ENCODE results near the gene PEAK1. TPM values are rescaled to one million over a fixed set of nuclear protein-coding genes. Genes with fewer than 3 reads are reported as not detected.

Gene PEAK1
- total RNA-seq, 1 experiment from 2014 or later: 21.2 TPM

- H3K4me2 ChIP-seq (ENCODE audit: insufficient read depth, insufficient read length, low read length): no peak overlapping the region
- H2BK15ac ChIP-seq (ENCODE audit: low read depth, low read length): no peak overlapping the region
- Mint-ChIP-seq H3K27ac (no peak overlapping the region), H3K4me1 (peaks cover 12 to 15% of the 10 kb centered on the region in 2 experiments), H3K36me3 (ENCODE audit: insufficient read depth in 1 of 3, low read depth in 3 of 3) (no peaks in the 10 kb centered on the region), H3K27me3 (ENCODE audit: low read depth) (no peaks in the 10 kb centered on the region; the same call in 1 of the 2 replicates), H3K4me3 (no peak overlapping the region), H3K9me3 (no peaks in the 10 kb centered on the region)
- WGBS (ENCODE audit: extremely low coverage, insufficient read length, low lambda C conversion rate): 100% methylated on average over 1 of the region's 1 CpG
- no peak overlapping the region for H2BK20ac ChIP-seq (ENCODE audit: low read depth, low read length, poor library complexity, severe bottlenecking)
- H3K14ac ChIP-seq (ENCODE audit: insufficient read depth, low read length): no peak overlapping the region
- H3K23ac ChIP-seq (ENCODE audit: insufficient read length, low read depth, low read length): no peak overlapping the region
- H2AK5ac ChIP-seq (ENCODE audit: insufficient read length, low read length): no peak overlapping the region
- H3K9me3 ChIP-seq (ENCODE audit: control insufficient read depth, low read depth, low read length): no peaks in the 10 kb centered on the region
- H4K8ac ChIP-seq (replicated peaks; ENCODE audit: insufficient read length, low read depth, low read length): no peak overlapping the region
- no peaks in the 10 kb centered on the region for H3K27me3 ChIP-seq (ENCODE audit: insufficient read depth, low read length)
- no peak overlapping the region for H2AFZ ChIP-seq (ENCODE audit: low read length)
- peaks cover under 1% of the 10 kb centered on the region for H3K23me2 ChIP-seq (ENCODE audit: insufficient read length, low read depth, low read length, poor library complexity, severe bottlenecking)
- no peaks in the 10 kb centered on the region for H3K4me1 ChIP-seq (ENCODE audit: insufficient read depth, low read length)
- no peak overlapping the region for H3K18ac ChIP-seq (ENCODE audit: insufficient read length, low read depth, low read length)
- H2BK12ac ChIP-seq (ENCODE audit: insufficient read length, low read depth, low read length): no peak overlapping the region
- H2BK5ac ChIP-seq (ENCODE audit: insufficient read length, low read length): no peak overlapping the region
- H3K9ac ChIP-seq (ENCODE audit: extremely low read depth, insufficient read length, low read length): no peak overlapping the region
- H3K27ac ChIP-seq (ENCODE audit: insufficient read length, low read depth, low read length): no peak overlapping the region
- no peaks in the 10 kb centered on the region for H4K20me1 ChIP-seq (ENCODE audit: control insufficient read depth, insufficient read depth, insufficient read length)
- H4K5ac ChIP-seq (ENCODE audit: insufficient read length, low read depth, low read length): no peak overlapping the region
- peaks cover 8% of the 10 kb centered on the region for H3K79me1 ChIP-seq (ENCODE audit: insufficient read depth, low read depth, low read length, poor library complexity, severe bottlenecking)
- TF ChIP-seq CTCF (conservative IDR thresholded peaks at IDR 0.05): no peak
- H3K79me2 ChIP-seq (ENCODE audit: insufficient read depth, low read length): peaks cover 10% of the 10 kb centered on the region; the same call in 1 of the 2 replicates
- no peak overlapping the region for H3K4ac ChIP-seq (ENCODE audit: low read depth, low read length)
- no peak overlapping the region for H2BK120ac ChIP-seq (ENCODE audit: low read depth, low read length, poor library complexity, severe bottlenecking)
- no peak for DNase-seq
- no peak overlapping the region for H4K91ac ChIP-seq (ENCODE audit: insufficient read length, low read depth, low read length)
- no peak overlapping the region for H3T11ph ChIP-seq (ENCODE audit: low read length)
- H3K56ac ChIP-seq (ENCODE audit: insufficient read length, low read depth, low read length): no peak overlapping the region
Observed at GRCh38 chr15:77426377-77426776, 6.5 kb upstream of the PEAK1 start.

All from H9 (cell line).